HepG2 (cell line): ENCODE results near the gene SWSAP1. TPM values are rescaled to one million over a fixed set of nuclear protein-coding genes. Genes with fewer than 3 reads are reported as not detected.
A peak's percentile ranks its signal among the peaks of the same experiment; 100 is the strongest.

ENCODE experiments used
- CEBPZ ChIP-seq: IDR thresholded peaks from 2 replicates; pipeline ENCODE4 v1.6.1; 2012; ENCODE audit warnings: low read length, improper control_type of control experiment
- HOXA3 ChIP-seq: sonication (generic); formaldehyde crosslinking; IDR thresholded peaks from 2 replicates; pipeline ENCODE4 v1.5.0; 2020; ENCODE audit warnings: missing genetic modification reagents
- IRF1 ChIP-seq: sonication (generic); formaldehyde crosslinking; IDR thresholded peaks from 2 replicates; pipeline ENCODE4 v1.4.0; 2020; ENCODE audit warnings: low read depth, mild to moderate bottlenecking, missing genetic modification reagents
- JARID2 ChIP-seq: sonication (generic); formaldehyde crosslinking; IDR thresholded peaks from 2 replicates; pipeline ENCODE4 v1.8.1; 2023; ENCODE audit warnings: missing genetic modification reagents, inconsistent platforms; ENCODE audit not compliant: insufficient replicate concordance
- KDM3A ChIP-seq: IDR thresholded peaks from 2 replicates; pipeline ENCODE4 v1.6.1; 2018; ENCODE audit warnings: low read depth, missing compliant biosample characterization
- NRL ChIP-seq: sonication (generic); formaldehyde crosslinking; IDR thresholded peaks from 2 replicates; pipeline ENCODE4 v1.5.0; 2020; ENCODE audit warnings: missing genetic modification reagents, mild to moderate bottlenecking, moderate library complexity, borderline replicate concordance
- PATZ1 ChIP-seq: sonication (generic); formaldehyde crosslinking; IDR thresholded peaks from 2 replicates; pipeline ENCODE4 v1.4.0; 2020; ENCODE audit warnings: missing genetic modification reagents
- PLSCR1 ChIP-seq: sonication (generic); formaldehyde crosslinking; IDR thresholded peaks from 2 replicates; pipeline ENCODE4 v1.5.0; 2020; ENCODE audit warnings: missing genetic modification reagents, mild to moderate bottlenecking, borderline replicate concordance
- POLR2A ChIP-seq, 2 experiments: IDR thresholded peaks; 2 replicates each; pipeline ENCODE4 v1.6.1; 2011; ENCODE audit warnings: low read depth in 2 of 2, low read length in 2 of 2, mild to moderate bottlenecking in 1 of 2, moderate library complexity in 1 of 2; ENCODE audit not compliant: insufficient read depth in 1 of 2
- RELA ChIP-seq: sonication (generic); formaldehyde crosslinking; IDR thresholded peaks from 2 replicates; pipeline ENCODE4 v1.4.0; 2020; ENCODE audit warnings: missing genetic modification reagents
- REPIN1 ChIP-seq: sonication (generic); formaldehyde crosslinking; IDR thresholded peaks from 2 replicates; pipeline ENCODE4 v1.8.0; 2022; ENCODE audit warnings: missing genetic modification reagents, low read depth, mild to moderate bottlenecking, borderline replicate concordance
- SALL1 ChIP-seq: sonication (generic); formaldehyde crosslinking; IDR thresholded peaks from 2 replicates; pipeline ENCODE4 v1.8.0; 2022; ENCODE audit warnings: mild to moderate bottlenecking, missing genetic modification reagents
- SMYD3 ChIP-seq: sonication (generic); formaldehyde crosslinking; IDR thresholded peaks from 2 replicates; pipeline ENCODE4 v1.8.1; 2023; ENCODE audit warnings: mild to moderate bottlenecking, missing genetic modification reagents
- TP53 ChIP-seq: sonication (generic); formaldehyde crosslinking; conservative IDR thresholded peaks from 2 replicates; pipeline ENCODE4 v1.4.0; 2020; ENCODE audit warnings: missing genetic modification reagents
- ZNF180 ChIP-seq: sonication (generic); formaldehyde crosslinking; IDR thresholded peaks from 2 replicates; pipeline ENCODE4 v1.4.0; 2020; ENCODE audit warnings: low read depth, missing genetic modification reagents, borderline replicate concordance
- ZNF33B ChIP-seq: sonication (generic); formaldehyde crosslinking; IDR thresholded peaks from 2 replicates; pipeline ENCODE4 v1.5.1; 2020; ENCODE audit warnings: mild to moderate bottlenecking, missing genetic modification reagents
- ZNF382 ChIP-seq: sonication (generic); formaldehyde crosslinking; IDR thresholded peaks from 2 replicates; pipeline ENCODE4 v1.5.0; 2020; ENCODE audit warnings: missing genetic modification reagents, mild to moderate bottlenecking, borderline replicate concordance
- ZNF512B ChIP-seq: sonication (generic); formaldehyde crosslinking; IDR thresholded peaks from 2 replicates; pipeline ENCODE4 v1.5.1; 2020; ENCODE audit warnings: missing genetic modification reagents, mild to moderate bottlenecking, borderline replicate concordance
- polyA plus RNA-seq, 8 experiments: library from polyadenylated mRNA; depleted of rRNA in 3 of 8; stranded (reverse) in 7 of 8; unstranded in 1 of 8; fragments of >200 nt; fragmentation: Illumina TruSeq in 4 of 8; extraction: Trizol in 4 of 8; gene quantifications; 2 replicates each; pipeline versions ENCODE4 v1.2.1 to v1.2.3, GENCODE V29; 2011 to 2016; ENCODE audit warnings: low read depth in 4 of 8, missing spikeins in 1 of 8, mixed read lengths in 1 of 8; ENCODE audit not compliant: insufficient read depth in 1 of 8
- total RNA-seq, 5 experiments: library from RNA; depleted of rRNA; stranded (reverse); fragments of >200 nt; fragmentation: Illumina TruSeq; extraction: Trizol; gene quantifications; 2 replicates each; pipeline ENCODE4 v1.2.3, GENCODE V29; 2016; ENCODE audit warnings: low read depth in 1 of 5

Gene SWSAP1
- total and polyA plus RNA-seq, 2 of the 13 experiments (the other 11 are each of a cell fraction or from before 2014, with no cell fraction given): 2.7 to 3.3 TPM

- peak in 1 of 2 experiments; percentile 19; a peak in 1 of 4 replicates for TF ChIP-seq POLR2A (IDR thresholded peaks at IDR 0.05; ENCODE audit: insufficient read depth in 1 of 2, low read depth in 2 of 2, low read length in 2 of 2)
- TF ChIP-seq ZNF382 (CRISPR knock-in tag): no peak
- TF ChIP-seq REPIN1 (CRISPR knock-in tag): no peak
- peak; percentile 56; the same call in 1 of the 2 replicates for TF ChIP-seq NRL
- no peak for TF ChIP-seq ZNF512B (CRISPR knock-in tag)
- TF ChIP-seq IRF1: no peak
- no peak for TF ChIP-seq SMYD3 (CRISPR knock-in tag)
- no peak for TF ChIP-seq PLSCR1 (CRISPR knock-in tag)
- no peak; the same call in 1 of the 2 replicates for TF ChIP-seq SALL1
- no peak for TF ChIP-seq ZNF33B (CRISPR knock-in tag)
- TF ChIP-seq JARID2 (CRISPR knock-in tag): peak; percentile 32
- no peak for TF ChIP-seq HOXA3
- no peak for TF ChIP-seq RELA (CRISPR knock-in tag)
- no peak for TF ChIP-seq TP53
- peak; percentile 40; the same call in 1 of the 2 replicates for TF ChIP-seq KDM3A (CRISPR knock-in tag)
- no peak for TF ChIP-seq ZNF180 (CRISPR knock-in tag)
- no peak for TF ChIP-seq CEBPZ
- peak; percentile 59; the same call in 1 of the 2 replicates for TF ChIP-seq PATZ1
Measured at GRCh38 chr19:11418549-11419506, 44.4 kb downstream of the SWSAP1 start, which contains the start of gene RGL3 (continued).
